Neural progenitor cell (in vitro differentiated cells): ENCODE results near the gene TMEM37.

Experiments
- CTCF ChIP-seq: fragments of 200-600 bp; sonication (generic); IDR thresholded peaks from 2 replicates; pipeline ENCODE4 v1.5.1; 2017; ENCODE audit warnings: antibody characterized with exemption, mild to moderate bottlenecking
- EZH2 ChIP-seq: fragments of 200-600 bp; sonication (generic); IDR thresholded peaks from 2 replicates; pipeline ENCODE4 v1.6.1; 2017; ENCODE audit warnings: antibody characterized with exemption, mild to moderate bottlenecking, moderate library complexity
- EZH2phosphoT487 ChIP-seq: fragments of 200-600 bp; sonication (generic); IDR thresholded peaks from 2 replicates; pipeline ENCODE4 v1.6.1; 2017; ENCODE audit warnings: antibody characterized with exemption

DNA sequence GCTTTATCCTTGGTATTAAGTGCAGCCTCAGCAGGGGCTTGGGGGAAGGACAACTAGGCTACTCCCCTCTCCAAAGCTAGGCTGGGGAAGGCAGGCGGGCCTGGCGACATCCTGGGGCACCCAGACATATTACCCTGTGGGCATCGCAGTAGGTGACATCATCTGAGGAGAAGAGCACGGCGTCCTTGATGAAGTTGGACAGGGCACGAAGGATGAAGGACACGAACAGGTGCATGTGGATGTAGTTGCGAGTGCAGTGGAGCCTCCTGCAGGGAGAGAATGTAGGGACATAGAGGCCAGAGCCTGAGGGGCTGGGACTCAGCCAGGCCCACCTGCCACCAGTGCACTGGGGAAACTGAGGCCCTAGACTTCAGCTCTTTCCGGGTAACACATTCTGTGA lies 32.3 kb downstream of the TMEM37 start:
- no peak for TF ChIP-seq CTCF
- TF ChIP-seq EZH2 = no peak
- no peak for TF ChIP-seq EZH2phosphoT487
